Activated effector memory CD4-positive, alpha-beta T cell treated with anti-CD3 and anti-CD28 coated beads, Interleukin-2, amount 50 U/mL, for 16 hours (primary cell): ENCODE results near the gene NUP85.
"Not testable (repeated sequence)": the region's sequence is repeated elsewhere in the genome, so short reads cannot be mapped to it uniquely, and the experiment has no call there.

Source experiments
- DNase-seq: peaks from one replicate; pipeline ENCODE4 v3.0.0-alpha.2; 2020

The NUP85 gene

DNA sequence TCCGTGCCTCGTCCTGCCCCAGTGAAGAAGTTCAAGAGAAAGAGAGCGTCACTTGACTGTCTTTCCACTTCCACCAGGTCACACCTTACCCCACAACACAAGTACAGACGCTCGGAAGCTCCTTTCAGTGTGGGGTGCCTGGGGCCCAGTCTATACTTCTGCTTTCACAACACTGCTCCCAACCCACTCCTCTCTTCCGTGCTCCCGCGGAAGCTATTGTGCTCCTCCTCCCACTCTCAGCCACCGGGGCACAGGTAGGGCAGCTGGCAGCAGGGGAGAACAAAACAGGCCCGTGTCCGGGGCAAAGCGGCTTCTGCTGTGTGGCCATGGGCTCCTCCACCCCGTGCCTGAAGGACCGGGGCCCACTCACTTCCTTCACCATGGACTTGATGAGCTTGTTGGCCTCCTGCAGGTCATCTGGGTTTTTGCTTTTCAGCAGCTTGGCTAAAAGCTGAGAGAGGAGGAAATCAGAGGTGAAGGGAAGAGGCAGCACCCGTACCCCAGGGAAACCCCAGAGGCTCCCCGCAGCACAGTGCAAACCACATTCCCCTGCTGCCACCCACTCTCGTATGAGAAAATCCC lies 37.1 kb downstream of the NUP85 start:
- peak; percentile 81 for DNase-seq

DNA sequence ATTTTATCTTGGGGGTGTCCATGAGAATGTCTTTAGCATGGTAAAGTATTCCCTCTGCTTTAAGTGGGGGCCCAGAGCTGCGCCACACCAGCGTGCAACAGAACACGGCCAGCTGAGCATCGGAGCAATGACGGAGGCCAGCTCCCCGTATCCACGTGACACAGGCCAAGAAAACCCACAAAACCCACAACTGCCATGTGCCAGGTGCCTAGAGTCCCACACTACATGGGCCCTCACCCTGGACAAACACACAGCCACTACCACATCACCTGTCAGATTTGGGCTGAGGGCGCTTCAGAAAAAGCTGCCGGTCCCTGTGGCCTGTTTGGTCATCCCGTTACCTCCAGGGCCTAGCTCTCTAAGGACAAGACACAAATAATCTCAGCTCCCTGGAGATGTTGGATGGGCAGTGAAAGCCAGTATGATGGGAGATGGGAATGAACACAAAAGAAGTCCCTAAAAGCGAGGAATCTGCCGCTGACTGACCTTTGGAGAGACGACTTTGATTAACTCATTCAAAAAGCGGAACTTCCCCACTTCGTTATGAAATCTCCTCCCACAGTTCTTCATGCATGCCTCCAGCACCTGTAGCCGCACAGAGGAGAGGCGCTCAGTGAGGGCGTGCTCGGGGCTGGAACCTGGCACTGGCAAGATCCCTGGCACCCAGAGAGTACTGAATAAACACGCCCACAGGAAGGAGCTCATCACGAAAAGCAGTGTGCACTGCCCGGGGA lies 38.8 kb downstream of the NUP85 start:
- no peak for DNase-seq

DNA sequence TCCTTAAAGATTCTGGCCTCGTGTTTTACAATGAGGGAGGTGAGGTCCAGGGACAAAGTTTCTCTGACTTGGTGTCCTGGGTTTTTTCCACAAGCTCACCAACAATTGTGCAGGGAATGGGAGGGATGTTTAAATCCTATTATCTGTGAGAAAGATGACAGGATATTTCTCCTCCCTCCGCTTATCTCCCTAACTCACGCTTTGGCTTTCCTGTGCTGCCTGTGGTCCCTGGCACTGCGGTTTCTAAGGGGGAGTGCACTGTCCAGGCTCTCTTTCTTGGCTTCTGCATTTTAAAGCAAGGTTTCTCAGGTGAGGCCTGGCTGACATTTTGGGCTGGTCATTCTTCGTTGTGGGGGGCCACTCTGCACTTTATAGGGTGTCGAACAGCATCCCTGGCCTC lies 39.5 kb downstream of the NUP85 start:
- no peak for DNase-seq

DNA sequence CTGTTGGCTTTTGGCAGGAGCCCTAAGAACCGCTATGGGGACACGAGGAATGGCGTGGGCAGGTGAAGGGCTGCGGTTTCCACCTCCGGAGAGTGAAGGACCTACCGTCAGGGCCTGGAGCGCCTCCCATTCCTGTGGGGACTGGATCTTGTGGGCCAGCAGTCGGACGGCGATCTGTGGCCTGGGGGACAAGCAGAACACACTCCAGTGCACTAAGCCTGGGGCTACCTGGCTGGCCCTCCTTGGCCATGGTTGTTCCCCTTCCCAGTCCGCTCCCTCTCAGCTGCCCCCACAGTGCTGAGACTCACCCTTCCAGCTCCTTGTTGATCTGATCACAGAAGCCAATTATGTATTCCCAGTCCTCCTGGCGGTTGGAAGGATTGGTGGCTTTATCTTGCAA lies 40.9 kb downstream of the NUP85 start:
- no peak for DNase-seq

GRCh38 chr17:75249564-75249963 lies 44.1 kb downstream of the NUP85 start:
- no peak for DNase-seq

GRCh38 chr17:75250009-75250471 lies 44.6 kb downstream of the NUP85 start:
- DNase-seq, result peak; percentile 93

GRCh38 chr17:75252039-75252816 lies 46.7 kb downstream of the NUP85 start:
- no peak for DNase-seq

GRCh38 chr17:75255954-75256698 lies 50.6 kb downstream of the NUP85 start:
- DNase-seq, result not testable (repeated sequence)

- DNase-seq, result not testable (repeated sequence)
Measured at GRCh38 chr17:75257228-75257627, 51.7 kb downstream of the NUP85 start.

- no peak for DNase-seq
Measured at GRCh38 chr17:75260641-75261335, 55.3 kb downstream of the NUP85 start.

DNA sequence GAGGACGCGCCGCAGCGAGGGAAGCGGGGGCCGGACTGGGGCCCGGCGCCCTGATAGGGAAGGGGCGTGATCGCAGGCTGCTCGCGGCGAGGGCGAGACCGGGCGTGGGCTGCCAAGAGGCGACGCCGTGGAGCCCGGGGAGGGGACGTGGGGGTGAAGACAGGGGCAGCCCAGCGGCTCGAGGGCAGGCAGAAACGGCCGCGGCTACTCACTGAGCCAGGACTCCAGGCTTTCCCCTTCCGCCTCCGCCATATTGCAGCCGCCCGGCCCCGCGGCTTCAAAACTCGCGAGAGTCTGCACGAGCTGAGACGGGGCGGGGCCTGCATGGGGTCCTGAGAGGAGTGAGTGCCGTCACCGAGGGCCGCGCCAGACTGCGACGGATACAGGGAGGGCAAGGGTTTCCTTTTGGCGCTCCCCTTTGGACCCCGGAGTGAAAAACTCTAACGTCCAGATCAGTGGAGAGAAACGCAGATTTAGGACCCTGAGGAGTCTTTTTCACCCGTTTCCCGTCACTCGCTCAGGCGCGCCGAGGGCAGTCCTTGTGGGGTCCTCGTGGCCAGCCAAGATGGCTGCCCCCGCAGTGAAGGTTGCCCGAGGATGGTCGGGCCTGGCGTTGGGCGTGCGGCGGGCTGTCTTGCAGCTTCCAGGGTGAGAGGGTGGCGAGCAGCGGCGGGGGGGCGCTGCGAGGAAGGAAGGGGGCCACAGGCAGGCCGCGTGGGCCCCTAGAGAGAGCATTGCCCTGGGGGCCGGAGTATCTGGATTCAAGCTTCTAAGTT lies 56.0 kb downstream of the NUP85 start, which contains the start of the genes GGA3 and MRPS7:
TSS of gene GGA3 (minus strand) at position 271 of the 776 bp plus-strand sequence. CDS start at position 252, 19 bp downstream.
TSS of gene MRPS7 (plus strand) at position 544 of the 776 bp plus-strand sequence. CDS start at position 566, 22 bp downstream.
- peak; percentile 98 for DNase-seq

- DNase-seq, result no peak
Measured at GRCh38 chr17:75262112-75262606, 56.7 kb downstream of the NUP85 start.

- no peak for DNase-seq
Measured at GRCh38 chr17:75263055-75263454, 57.6 kb downstream of the NUP85 start.

DNA sequence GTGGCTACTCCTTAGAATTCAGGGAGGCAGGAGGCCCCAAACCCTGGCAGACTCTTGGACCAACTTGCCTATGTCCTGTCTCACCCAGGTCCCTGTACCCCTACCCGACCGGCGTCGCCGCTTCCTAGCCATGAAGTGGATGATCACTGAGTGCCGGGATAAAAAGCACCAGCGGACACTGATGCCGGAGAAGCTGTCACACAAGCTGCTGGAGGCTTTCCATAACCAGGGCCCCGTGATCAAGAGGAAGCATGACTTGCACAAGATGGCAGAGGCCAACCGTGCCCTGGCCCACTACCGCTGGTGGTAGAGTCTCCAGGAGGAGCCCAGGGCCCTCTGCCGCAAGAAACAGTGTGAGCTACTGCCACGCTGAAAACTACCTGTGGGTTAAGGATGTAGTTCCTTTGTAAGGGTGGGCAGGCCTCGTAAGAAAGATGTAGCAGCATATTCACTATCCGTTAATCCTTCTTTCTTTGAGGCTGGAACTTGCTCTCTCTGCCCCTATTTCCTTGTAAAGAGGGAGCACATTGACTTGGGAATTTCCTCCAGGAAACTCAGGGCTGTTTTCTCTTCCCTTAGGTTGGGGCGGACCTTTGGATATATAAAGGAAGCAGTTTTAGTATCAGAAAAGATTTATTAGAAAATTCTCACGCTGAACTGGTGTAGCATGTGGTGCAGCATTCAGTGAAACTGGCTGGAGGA lies 60.3 kb downstream of the NUP85 start:
- DNase-seq, result no peak

- DNase-seq, result no peak
Measured at GRCh38 chr17:75266316-75267152, 61.1 kb downstream of the NUP85 start.

DNA sequence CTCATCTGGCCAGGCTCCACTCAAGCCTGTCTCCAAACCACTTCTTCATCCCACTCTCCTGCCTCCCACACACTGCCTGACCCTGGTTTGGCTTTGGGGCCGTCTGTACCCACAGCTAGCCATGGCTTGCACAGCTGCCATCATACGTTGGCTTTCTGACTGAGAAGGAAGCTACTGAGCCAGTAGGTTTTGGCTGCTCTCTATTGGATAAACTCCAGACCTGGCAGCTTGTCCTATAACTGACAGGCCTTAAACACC lies 61.6 kb downstream of the NUP85 start:
- DNase-seq, result no peak

DNA sequence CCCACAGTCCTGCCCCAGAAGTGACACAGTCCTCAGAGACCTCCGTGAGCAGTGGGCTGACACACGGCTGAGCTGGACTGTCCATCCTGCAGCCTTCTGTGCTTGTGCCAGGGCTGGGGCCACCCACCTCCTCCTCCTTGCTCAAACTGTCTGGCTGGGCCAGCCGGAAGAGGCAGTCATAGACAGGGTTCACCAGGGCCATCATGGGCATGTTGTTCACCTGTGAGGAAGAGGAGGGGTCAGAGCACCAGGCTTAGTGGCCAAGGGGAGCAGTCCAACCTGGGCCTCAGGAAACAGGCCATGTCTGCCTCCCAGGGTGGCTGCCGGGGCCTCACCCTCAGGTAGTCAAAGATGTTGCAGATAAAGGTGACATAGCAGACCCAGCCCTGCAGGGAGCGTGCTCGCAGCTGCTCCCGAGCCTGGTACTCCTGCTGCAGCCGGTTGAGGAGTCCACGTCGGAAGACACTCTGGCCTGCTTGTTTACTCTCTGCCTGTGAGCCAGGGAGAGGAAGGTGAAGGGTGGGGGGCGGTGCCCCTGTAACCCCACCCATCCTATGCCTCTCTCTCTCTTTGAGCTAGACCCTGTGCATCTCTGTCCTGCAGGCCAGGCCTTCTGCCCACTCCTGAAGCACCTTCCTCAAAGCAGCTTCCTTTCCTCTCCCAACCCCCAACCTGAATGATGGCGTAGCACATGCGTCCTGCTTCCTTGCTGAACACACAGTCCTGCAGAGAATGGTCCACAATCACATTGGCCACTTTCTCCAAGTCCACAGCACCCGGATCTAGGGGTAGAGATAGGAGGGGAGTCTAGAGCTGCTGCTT lies 62.1 kb downstream of the NUP85 start:
- DNase-seq, result no peak

DNA sequence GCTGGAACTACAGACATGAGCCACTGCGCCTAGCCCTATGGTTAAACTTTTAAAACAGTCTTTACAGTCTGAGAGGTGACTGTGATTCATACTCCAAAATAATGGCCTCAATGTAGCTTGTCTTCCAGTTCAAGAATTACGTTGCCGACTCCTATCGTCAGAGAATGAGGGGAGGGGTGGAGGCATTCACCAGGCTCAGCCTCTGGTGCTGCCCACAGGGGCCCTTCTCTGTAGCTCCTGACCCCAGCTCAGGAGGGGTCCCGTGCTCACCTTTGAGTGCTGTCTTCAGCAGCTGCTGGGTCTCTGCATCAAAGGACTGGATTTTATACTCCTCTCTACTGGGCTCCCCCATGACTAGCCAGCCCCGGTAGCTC lies 64.4 kb downstream of the NUP85 start:
- DNase-seq, result no peak
